H7 (cell line): Measurements from ENCODE around the gene AK9. TPM values are rescaled to one million over a fixed set of nuclear protein-coding genes. Genes with fewer than 3 reads are reported as not detected.

ENCODE experiments used
- total RNA-seq: library from RNA; depleted of rRNA; stranded (reverse); fragments of >200 nt; shearing (Covaris generic); gene quantifications from 2 replicates; pipeline ENCODE4 v1.2.3, GENCODE V29; 2014; rRNA removed

Gene AK9
- total RNA-seq, 1 experiment from 2014 or later: 1.2 TPM

Other genes starting within 250 kb of the AK9 start
- gene MICAL1, start 235.4 kb downstream of the AK9 start, total RNA-seq: 45.1 and 56.9 TPM in 2 replicates
- 17.8 and 18.1 TPM in 2 replicates for gene ZBTB24, start 208.0 kb downstream of the AK9 start, total RNA-seq
- gene FIG4, start 94 bp upstream of the AK9 start, total RNA-seq: 19.0 and 23.6 TPM in 2 replicates